ENCODE results near the gene MMP1. TPM values are rescaled to one million over a fixed set of nuclear protein-coding genes. Genes with fewer than 3 reads are reported as not detected.
"Not testable (repeated sequence)": the region's sequence is repeated elsewhere in the genome, so short reads cannot be mapped to it uniquely, and the experiment has no call there.

MMP1 gene
- total RNA-seq, 1 experiment from 2014 or later, result 0.35 TPM

GRCh38 chr11:102751673-102752072 is 46.3 kb downstream of the MMP1 start:
- H3K9me3 Mint-ChIP-seq (ENCODE audit: unreplicated experiment), result peaks cover 10% of the 10 kb centered on the region
- CTCF ChIA-PET, result interaction anchor here (2.0 kb wide), 1 partner anchor 18 kb away, joined by 12 read pairs; no protein-coding TSS in a partner anchor
- no peaks in the 10 kb centered on the region for H3K4me1 Mint-ChIP-seq (ENCODE audit: insufficient read depth, unreplicated experiment)
- H3K4me3 Mint-ChIP-seq (ENCODE audit: unreplicated experiment), result no peak overlapping the region
- no peak overlapping the region for H3K27ac Mint-ChIP-seq (ENCODE audit: low read depth, unreplicated experiment)
- no peak for DNase-seq (ENCODE audit: unreplicated experiment)
- TF ChIP-seq CTCF (IDR thresholded peaks at IDR 0.05; ENCODE audit: unreplicated experiment), result no peak
- H3K36me3 Mint-ChIP-seq (ENCODE audit: insufficient read depth, unreplicated experiment), result no peaks in the 10 kb centered on the region
- POLR2A ChIA-PET, result no interaction called here
- intact Hi-C loops (cut with micrococcal nuclease), result no loop called here
- H3K27me3 Mint-ChIP-seq (ENCODE audit: insufficient read depth, unreplicated experiment), result peaks cover 11% of the 10 kb centered on the region
- no TSS peak for BruUV-seq (replicated peaks)

DNA sequence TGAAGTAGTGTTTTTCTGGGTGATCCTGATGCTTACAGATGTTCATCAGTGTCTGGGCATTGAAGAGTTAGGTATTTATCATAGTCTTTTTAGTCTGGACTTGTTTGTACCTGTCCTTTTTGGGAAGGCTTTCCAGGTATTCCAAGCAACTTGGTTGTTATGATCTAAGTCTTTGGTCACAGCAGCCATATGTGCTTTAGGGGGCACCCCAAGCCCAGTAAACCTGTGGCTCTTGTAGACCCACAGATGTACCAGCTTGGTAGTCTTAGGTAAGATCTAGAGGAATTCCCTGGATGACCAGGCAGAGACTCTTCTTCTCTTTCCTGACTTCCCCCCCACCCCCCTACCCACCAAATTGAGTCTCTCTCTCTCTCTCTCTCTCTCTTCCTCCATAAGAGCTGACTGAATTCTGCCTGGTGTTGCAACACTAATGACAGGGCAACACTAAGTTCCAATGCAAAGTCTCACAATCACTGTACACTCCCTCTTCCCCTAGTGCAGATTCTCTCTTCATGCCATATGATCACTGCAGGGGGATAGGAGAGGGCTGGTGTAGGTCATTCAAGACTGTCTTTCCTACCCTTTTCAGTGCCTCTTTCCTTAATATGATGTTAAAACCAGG is 48.7 kb downstream of the MMP1 start:
- no TSS peak for BruUV-seq (replicated peaks)
- POLR2A ChIA-PET, result interaction anchor here (1.0 to 2.3 kb wide), 3 partner anchors 8 to 13 kb away, joined by 3 to 5 read pairs (median 3); no protein-coding TSS in a partner anchor
- no peak for DNase-seq (ENCODE audit: unreplicated experiment)
- no peak overlapping the region for H3K27ac Mint-ChIP-seq (ENCODE audit: low read depth, unreplicated experiment)
- intact Hi-C loops (cut with micrococcal nuclease), result no loop called here
- peaks cover 3% of the 10 kb centered on the region for H3K27me3 Mint-ChIP-seq (ENCODE audit: insufficient read depth, unreplicated experiment)
- CTCF ChIA-PET, result interaction anchor here (0.6 to 2.1 kb wide), 6 partner anchors 15 to 810 kb away, joined by 3 to 8 read pairs (median 3); no protein-coding TSS in a partner anchor
- H3K9me3 Mint-ChIP-seq (ENCODE audit: unreplicated experiment), result peaks cover 15% of the 10 kb centered on the region
- no peaks in the 10 kb centered on the region for H3K36me3 Mint-ChIP-seq (ENCODE audit: insufficient read depth, unreplicated experiment)
- no peaks in the 10 kb centered on the region for H3K4me1 Mint-ChIP-seq (ENCODE audit: insufficient read depth, unreplicated experiment)
- no peak overlapping the region for H3K4me3 Mint-ChIP-seq (ENCODE audit: unreplicated experiment)
- no peak for TF ChIP-seq CTCF (IDR thresholded peaks at IDR 0.05; ENCODE audit: unreplicated experiment)

- CTCF ChIA-PET, result interaction anchor here (0.7 to 2.1 kb wide), 2 partner anchors 13 to 194 kb away, joined by 4 to 8 read pairs; no protein-coding TSS in a partner anchor
- BruUV-seq (replicated peaks); H3K4me3 Mint-ChIP-seq (ENCODE audit: unreplicated experiment); DNase-seq (ENCODE audit: unreplicated experiment); H3K4me1 Mint-ChIP-seq (ENCODE audit: insufficient read depth, unreplicated experiment); intact Hi-C loops (cut with micrococcal nuclease); H3K36me3 Mint-ChIP-seq (ENCODE audit: insufficient read depth, unreplicated experiment); H3K27ac Mint-ChIP-seq (ENCODE audit: low read depth, unreplicated experiment); POLR2A ChIA-PET; H3K27me3 Mint-ChIP-seq (ENCODE audit: insufficient read depth, unreplicated experiment): not testable (repeated sequence)
- H3K9me3 Mint-ChIP-seq (ENCODE audit: unreplicated experiment), result peaks cover 17% of the 10 kb centered on the region
Measured at GRCh38 chr11:102746746-102747578, 51.0 kb downstream of the MMP1 start.

Other genes starting within 250 kb of the MMP1 start
- not detected in 2 replicates for gene MMP20, start 172.8 kb downstream of the MMP1 start, total RNA-seq (2022)
- gene MMP27, start 92.4 kb downstream of the MMP1 start, total RNA-seq (2022), result not detected in 2 replicates
- gene MMP8, start 73.2 kb downstream of the MMP1 start, total RNA-seq (2022), result 0.12 TPM in 1 of 2 replicates, not detected in the other
- gene MMP10, start 17.5 kb downstream of the MMP1 start, total RNA-seq (2022), result 0.29 and 0.75 TPM in 2 replicates
- gene MMP3, start 45.4 kb upstream of the MMP1 start, total RNA-seq (2022), result 0.19 TPM in 1 of 2 replicates, not detected in the other
- gene MMP12, start 76.8 kb upstream of the MMP1 start, total RNA-seq (2022), result not detected in 2 replicates
- not detected in 2 replicates for gene MMP13, start 157.6 kb upstream of the MMP1 start, total RNA-seq (2022)

Data from MCF 10A (cell line).